ENCODE data around the gene CCDC107. TPM values are rescaled to one million over a fixed set of nuclear protein-coding genes. Genes with fewer than 3 reads are reported as not detected.

The CCDC107 gene
- total RNA-seq, 6 experiments from 2014 or later: 10.0 to 24.2 (median 15.3) TPM

GRCh38 chr9:35710818-35711500 is 52.9 kb downstream of the CCDC107 start:
- H3K4me3 ChIP-seq: no peak overlapping the region
- ATAC-seq: no peak

More at GRCh38 chr9:35710818-35711500, 52.9 kb downstream of the CCDC107 start:
- no peak for DNase-seq
- H3K27me3 ChIP-seq: no peaks in the 10 kb centered on the region
- TF ChIP-seq POLR2A (IDR thresholded peaks at IDR 0.05): no peak
- TF ChIP-seq CTCF (IDR thresholded peaks at IDR 0.05): no peak
- peaks cover 46 to 98% (median 76%) of the 10 kb centered on the region in 4 donors for H3K36me3 ChIP-seq
- intact Hi-C loops (cut with DNase I): no loop called here
- H3K9me3 ChIP-seq: no peaks in the 10 kb centered on the region
- no peaks in the 10 kb centered on the region for H3K4me1 ChIP-seq
- H3K27ac ChIP-seq: no peak overlapping the region
- 78% methylated on average over 7 of the region's 7 CpGs for WGBS (ENCODE audit: insufficient coverage, low coverage, low lambda C conversion rate, missing lambda C conversion rate)

Small RNA genes within 50 kb of the gene (microRNA-seq; reads per million reads assigned to microRNA genes)
- 0 reads per million in 2 donors for gene MIR6852

Small RNA genes within 50 kb of the gene (small RNA-seq; reads per million reads assigned to genes)
- gene RMRP: 0 reads per million in 2 experiments
- gene RN7SL22P: 0 reads per million in 2 experiments

Other genes starting within 250 kb of the CCDC107 start
- 10 to 100 TPM in 2 of 6 experiments, 1 to 10 TPM in 4; 6.0 to 12.9 (median 9.1) TPM for gene RUSC2, start 168.2 kb upstream of the CCDC107 start, total RNA-seq
- 10 to 100 TPM; 10.7 to 17.2 (median 13.4) TPM for gene TESK1, start 53.0 kb upstream of the CCDC107 start, total RNA-seq
- gene CD72, start 39.9 kb upstream of the CCDC107 start, total RNA-seq: 1 to 10 TPM in 4 of 6 experiments, under 1 TPM in 2; 0.60 to 6.9 (median 2.3) TPM
- under 1 TPM in 5 of 6 experiments, not detected in 1; 0.18 to 0.58 (median 0.37) TPM for gene SIT1, start 7.4 kb upstream of the CCDC107 start, total RNA-seq
- gene RMRP, start 273 bp upstream of the CCDC107 start, total RNA-seq: over 10,000 TPM in 2 of 6 experiments, 1,000 to 10,000 TPM in 4; 1,534 to 17,791 (median 6,650) TPM
- gene ARHGEF39, start 6.9 kb downstream of the CCDC107 start, total RNA-seq: 1 to 10 TPM in 1 of 6 experiments, under 1 TPM in 5; 0.11 to 3.6 (median 0.43) TPM
- gene CA9, start 15.6 kb downstream of the CCDC107 start, total RNA-seq: 1 to 10 TPM in 1 of 6 experiments, under 1 TPM in 4, not detected in 1; 0.64 to 1.6 (median 0.93) TPM
- 10 to 100 TPM in 4 of 6 experiments, 1 to 10 TPM in 2; 4.7 to 23.3 (median 12.4) TPM for gene TPM2, start 31.6 kb downstream of the CCDC107 start, total RNA-seq
- gene TLN1, start 73.9 kb downstream of the CCDC107 start, total RNA-seq: 100 to 1,000 TPM; 103 to 168 (median 128) TPM
- gene CREB3, start 74.4 kb downstream of the CCDC107 start, total RNA-seq: 10 to 100 TPM; 12.1 to 35.2 (median 17.8) TPM
- 10 to 100 TPM; 29.5 to 53.7 (median 35.2) TPM for gene GBA2, start 90.9 kb downstream of the CCDC107 start, total RNA-seq
- 10 to 100 TPM in 5 of 6 experiments, 1 to 10 TPM in 1; 9.5 to 13.0 (median 11.4) TPM for gene RGP1, start 91.0 kb downstream of the CCDC107 start, total RNA-seq
- gene MSMP, start 96.0 kb downstream of the CCDC107 start, total RNA-seq: not detected
- 10 to 100 TPM in 5 of 6 experiments, 1 to 10 TPM in 1; 2.8 to 34.5 (median 13.1) TPM for gene NPR2, start 133.3 kb downstream of the CCDC107 start, total RNA-seq
- gene SPAG8, start 154.0 kb downstream of the CCDC107 start, total RNA-seq: 1 to 10 TPM in 1 of 6 experiments, under 1 TPM in 2, not detected in 3; 0.42 to 1.3 (median 0.80) TPM
- gene HINT2, start 156.8 kb downstream of the CCDC107 start, total RNA-seq: 10 to 100 TPM; 46.0 to 86.3 (median 67.1) TPM
- gene FAM221B, start 170.4 kb downstream of the CCDC107 start, total RNA-seq: not detected
- gene TMEM8B, start 170.9 kb downstream of the CCDC107 start, total RNA-seq: 1 to 10 TPM; 1.7 to 4.7 (median 3.5) TPM
- gene OR13J1, start 212.1 kb downstream of the CCDC107 start, total RNA-seq: not detected
- gene HRCT1, start 247.9 kb downstream of the CCDC107 start, total RNA-seq: 1 to 10 TPM in 3 of 6 experiments, under 1 TPM in 3; 0.40 to 1.4 (median 0.98) TPM

All from right lobe of liver (tissue), 6 donors.